ENCODE measurements around the gene POU6F2.

The POU6F2 gene

DNA sequence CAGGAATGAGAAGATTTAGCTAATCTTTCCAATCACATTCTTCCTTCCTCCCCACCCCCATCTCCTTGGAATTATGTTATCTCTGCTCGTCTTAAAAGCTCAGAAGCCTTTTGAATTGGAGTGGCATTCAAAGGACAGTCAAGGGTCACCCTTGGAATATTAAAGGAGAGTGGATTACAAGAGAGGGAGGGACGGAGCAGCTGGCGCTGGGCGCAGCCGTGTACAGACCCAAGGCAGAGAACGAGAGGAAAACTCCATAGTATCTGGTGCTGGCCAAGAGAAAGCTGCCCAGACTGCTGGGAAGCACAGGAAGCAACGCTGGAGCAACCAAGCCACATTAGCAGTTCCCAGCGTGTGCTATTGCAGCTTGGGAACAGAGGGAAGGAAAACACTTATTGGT, 95.7 kb downstream of the POU6F2 start:
- DNase-seq = no peak

DNA sequence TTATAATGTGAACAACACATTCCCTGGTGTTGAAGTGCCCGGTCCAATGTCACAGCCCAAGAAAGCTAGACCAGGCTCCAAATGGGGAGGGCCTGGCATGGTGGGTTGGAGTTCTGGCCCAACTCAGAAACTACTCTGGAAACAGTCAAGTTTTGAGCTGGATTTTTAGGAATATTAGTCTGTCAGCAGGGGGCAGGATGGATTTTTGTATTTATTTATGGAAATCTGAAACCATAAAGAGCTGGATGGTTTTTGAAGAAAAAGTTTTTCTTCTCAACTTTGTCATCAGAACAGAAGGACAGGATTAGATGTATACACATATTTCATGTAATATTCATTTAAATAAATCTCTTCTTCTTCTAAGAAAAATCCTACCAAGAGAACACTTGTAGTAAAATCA, 97.5 kb downstream of the POU6F2 start:
- no peak for DNase-seq

DNA sequence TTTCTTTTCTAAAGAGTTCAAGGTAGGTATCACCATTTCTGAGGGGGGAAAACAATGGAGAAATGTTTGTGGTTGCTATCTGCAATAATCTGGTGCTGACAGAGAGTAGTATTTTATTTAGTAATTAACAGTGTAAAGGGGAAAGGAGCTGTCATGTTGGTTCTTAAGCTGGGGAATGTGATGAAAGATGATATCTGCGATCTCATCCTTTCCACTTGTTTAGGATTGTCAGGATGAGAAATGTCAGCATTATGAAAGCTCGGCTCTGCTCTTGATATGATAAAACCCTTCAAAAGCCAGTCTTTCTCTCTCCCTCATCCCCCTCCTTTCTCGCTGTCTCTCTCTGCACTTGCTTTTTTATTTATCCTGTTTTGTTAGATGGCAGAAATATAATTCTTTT, 106.1 kb downstream of the POU6F2 start:
- DNase-seq = no peak

DNA sequence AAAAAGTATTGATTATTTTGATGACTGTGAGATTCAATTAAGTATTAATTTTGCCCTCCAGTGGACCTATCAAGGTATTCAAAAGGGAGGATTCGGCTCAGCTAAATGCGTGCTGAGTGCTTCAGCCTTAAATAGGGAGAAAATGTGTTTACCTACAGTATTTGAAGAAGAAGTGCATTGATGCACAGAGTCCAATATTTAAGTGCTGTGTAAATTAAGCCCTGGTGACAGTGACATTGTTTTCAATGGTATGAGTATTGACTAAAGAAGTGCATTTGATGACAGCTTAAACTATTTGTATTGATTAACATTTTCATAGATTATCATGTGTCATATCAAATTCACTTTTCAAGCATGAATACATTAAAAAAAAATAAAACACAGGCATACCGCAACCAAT, 106.6 kb downstream of the POU6F2 start:
- DNase-seq = no peak

DNA sequence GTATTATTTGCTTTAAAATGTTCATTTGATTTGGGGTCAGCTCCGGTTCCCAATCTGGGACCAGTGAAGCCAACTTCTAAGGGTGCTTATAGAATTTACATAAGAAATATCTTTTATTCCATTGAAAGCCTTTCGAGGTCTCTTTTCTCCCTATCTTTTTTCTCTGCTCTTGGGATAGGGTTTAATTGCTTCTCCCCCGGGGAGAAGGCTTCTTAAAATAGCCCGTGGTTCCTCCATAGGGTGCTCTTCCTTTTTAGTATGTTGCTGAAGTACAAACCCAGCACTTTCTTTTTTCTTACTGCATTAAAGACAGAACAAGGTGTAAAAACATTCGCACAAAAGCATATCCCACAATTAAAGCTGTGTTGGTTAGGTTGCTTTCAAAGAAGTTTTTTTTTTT, 107.5 kb downstream of the POU6F2 start:
- DNase-seq = no peak

DNA sequence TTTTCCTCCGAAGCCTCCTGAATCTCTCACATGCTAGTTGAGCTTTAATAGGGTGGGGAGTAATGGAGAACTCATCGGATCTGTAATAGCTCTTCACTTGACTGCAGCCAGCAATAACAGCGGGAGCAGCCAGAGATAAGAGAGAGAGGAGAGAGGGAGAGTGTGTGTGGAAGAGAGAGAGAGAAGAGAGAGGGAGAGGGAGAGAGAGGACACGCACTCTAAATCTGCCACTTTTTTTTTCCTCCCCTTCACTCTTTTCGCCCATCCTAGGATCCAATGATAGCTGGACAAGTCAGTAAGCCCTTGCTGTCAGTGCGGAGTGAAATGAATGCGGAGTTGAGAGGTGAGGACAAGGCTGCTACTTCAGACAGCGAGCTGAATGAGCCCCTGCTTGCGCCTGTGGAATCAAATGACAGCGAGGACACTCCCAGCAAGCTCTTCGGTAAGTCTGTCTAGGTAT, 107.9 kb downstream of the POU6F2 start:
- no peak for DNase-seq

DNA sequence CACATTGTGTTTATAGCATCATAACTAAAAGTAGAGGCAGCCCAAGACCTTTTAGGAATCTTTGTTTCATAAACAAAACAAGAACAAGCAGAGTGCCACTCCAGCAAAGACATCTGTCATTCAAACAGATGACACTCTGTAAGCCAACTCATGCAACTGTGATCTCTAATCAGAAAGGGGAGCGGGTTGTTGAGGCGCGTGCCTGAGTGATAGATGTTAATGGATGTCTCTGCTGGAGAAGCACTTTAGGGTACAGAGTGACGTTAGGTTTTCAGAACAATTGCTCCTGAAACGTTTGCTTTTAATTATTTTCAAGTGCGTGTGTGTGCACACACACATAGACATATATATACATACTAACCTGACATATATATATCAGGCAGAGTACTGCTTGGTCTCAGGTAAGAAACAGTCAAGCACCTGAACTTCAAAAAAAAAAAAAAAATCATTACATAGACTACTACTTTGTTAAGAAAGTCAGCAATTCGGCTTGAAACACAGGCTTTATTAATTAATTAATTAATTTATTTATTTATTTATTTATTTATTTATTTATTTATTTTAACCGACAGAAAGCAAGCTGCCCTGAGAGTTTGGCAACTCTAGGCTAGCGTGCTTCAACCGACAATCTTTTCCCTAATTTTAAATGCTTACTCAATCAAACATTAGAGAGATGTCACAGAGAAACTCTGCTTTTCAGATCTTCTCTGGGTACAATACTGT, 109.1 kb downstream of the POU6F2 start:
- DNase-seq = no peak

DNA sequence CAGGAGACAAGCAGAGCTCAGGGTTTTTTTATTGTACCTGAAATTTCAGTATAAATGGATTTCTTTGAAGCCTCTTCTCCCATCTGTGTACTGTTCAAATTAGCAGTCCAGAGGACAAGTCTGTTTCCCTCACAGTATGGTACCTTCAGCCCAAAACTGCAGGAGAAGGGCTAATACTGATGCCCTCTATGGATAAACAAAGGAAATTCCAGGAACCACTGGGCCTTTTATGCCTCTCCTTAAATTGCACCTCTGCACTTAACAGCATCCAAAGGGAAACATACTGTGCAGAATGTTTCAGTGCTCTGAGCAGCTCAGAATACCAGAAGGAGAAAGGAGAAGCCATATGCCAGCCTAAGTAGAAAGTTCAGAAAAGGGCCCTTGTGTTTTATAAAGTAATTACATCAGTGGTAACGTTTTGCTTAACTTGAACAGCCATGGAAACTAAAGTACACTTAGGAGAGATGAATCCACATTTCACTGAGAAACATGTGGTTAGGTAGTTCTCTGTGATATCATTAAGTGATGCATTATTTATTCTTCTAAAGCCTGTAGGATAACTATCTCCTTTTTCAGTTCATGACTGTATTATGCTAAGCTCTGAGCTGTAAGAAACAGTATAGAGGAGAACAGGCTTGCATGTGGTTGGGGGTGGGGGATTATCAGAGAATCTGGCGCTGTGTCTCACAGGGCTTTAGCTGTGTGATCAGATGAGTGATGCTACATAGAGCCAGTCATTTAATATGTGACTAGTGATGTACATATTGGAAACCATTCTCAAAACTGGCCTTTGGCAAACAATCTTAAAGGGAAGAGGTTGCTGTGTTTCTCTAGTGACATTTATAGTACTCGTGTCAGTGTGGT, 111.3 kb downstream of the POU6F2 start:
- DNase-seq = no peak

DNA sequence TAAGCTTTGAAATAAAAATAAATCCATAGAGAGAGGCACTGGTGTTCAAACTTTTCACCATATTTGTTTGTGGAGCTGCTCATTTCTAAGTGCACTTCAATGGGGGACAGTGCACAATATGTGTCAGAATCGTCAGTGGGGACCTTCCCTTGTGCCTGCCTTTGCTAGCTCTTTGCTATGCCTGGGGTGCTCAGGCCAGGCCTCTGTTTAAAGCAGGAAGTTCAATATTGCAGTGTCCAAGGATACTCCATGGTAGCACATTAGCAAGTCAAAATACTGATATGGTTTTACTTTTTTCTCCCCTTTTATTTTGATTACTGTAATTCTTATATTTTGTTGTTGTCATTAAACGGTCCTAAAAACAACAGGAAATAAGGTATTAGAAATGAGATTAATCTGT, 113.4 kb downstream of the POU6F2 start:
- DNase-seq = no peak

DNA sequence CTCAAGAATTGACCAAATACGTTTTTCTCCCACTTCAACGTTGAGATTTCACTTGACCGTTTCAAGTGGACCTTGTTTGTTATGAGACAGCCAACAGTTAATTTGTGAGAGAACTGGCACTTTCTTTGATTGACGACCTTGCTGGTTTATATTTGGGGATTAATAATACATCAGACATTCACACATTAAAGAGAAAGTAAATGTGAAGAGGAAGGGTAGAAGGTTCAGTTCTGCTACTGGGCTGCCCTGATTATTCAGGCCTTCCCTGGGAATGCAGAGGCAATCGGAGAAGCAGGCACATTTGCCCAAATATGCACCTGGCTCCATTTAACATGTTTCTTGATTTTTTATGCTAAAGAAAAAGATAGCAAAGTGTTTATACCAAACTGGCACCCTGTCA, 114.1 kb downstream of the POU6F2 start:
- DNase-seq = no peak

DNA sequence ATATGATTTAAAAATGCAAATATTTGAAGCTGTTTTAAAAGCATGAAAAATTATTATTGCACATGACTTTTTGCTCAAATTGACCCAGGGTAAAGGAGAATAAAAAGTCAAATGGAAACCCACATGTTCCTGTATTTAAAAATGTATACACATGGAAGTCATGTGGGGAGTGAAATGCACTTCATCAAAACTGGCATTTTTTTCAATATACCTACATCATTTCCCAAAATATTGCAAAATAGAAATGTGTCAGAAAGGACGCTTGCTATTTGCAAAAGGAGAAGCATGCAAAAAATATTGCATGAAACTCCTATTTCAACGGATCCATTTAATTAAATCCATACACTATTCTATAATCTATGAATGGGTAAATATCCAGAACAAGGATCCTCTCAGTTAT, 117.0 kb downstream of the POU6F2 start:
- no peak for DNase-seq

DNA sequence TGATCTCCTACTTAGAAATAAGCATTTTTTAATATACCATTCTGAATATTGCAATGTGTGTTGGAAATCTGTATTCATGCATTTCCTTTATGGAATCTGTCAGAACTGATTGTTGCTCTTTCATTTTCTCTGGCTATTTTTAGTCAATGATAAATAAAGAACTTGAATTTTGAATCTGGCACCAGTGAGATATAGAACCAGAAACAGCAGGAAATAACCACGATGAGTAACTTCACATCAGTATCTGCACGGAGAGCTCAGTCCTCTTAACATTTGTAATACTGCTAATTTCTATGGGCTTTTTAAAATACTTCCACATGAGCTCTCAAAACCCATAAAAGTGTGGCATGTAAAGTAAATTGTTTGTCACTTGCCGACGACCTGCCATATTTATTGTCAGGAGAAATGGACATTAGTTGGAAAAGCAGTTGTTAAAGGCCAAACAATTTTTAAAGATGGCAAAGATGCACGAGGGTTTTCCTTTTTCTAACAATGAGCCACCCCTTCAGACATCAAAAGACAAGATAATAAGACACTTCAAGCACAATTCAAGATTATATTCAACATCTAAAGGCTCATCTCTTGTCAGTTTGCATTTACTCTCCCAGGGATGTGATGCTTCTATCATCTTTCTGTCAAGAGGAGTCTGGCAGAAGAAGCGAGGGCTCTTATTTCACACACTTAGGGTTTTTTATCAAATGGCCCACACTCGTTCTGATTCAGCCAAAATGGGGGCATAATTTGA, 118.3 kb downstream of the POU6F2 start:
- DNase-seq = no peak

DNA sequence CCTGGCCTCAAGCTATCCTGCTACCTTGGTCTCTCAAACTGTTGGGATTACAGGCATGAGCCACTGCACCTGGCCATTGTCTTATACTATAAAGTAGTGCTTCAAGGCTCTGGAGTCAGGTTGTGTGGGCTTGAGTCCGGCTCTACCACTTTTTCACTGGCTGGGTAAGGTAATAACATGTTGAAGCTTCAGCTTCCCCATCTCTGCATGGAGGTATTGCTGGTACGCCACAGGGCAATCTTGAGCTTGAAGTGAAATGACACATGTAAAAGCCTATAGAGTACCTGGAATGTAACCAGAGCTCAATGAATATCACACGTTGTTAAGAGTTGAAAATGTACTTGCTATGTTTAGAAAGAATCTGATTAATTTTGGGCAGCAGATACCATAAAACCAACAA, 120.8 kb downstream of the POU6F2 start:
- DNase-seq = no peak

DNA sequence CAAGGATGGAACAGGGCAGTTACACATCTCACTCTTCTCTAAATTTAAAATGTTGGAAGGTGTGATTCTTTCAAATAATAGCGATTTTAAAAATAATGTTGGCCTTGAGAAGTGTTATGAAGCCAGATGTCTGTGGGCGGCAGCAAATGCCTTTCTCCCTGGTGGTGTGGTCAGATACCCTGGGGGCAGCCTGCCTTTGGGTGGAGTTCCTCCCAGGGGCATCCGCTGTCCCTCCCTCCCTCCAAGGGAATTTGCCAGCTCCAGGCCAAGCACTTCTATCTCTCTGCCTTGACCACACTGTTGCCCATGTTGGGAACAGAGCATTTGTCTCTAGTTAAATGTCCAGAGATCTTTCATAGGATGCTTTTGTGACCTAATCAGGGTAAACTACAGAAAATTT, 121.4 kb downstream of the POU6F2 start:
- DNase-seq = no peak

DNA sequence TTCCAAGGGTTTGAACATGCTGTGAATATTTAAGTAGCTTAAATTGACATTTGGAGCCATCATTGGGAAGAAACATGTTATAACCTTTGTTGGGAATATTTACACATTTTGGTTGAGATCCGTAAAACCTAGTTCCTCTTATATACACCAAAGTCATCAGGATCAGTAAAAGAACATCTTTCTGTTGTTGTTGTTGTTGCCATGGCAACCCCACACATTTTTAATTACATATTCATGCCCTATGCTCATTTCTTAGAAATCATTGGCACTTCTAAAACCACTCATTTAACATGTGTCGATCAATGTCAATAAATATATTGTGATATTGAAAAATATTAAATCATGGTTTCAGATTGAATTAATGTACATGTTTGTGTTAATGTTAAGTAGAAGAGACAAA, 122.6 kb downstream of the POU6F2 start:
- DNase-seq = no peak

DNA sequence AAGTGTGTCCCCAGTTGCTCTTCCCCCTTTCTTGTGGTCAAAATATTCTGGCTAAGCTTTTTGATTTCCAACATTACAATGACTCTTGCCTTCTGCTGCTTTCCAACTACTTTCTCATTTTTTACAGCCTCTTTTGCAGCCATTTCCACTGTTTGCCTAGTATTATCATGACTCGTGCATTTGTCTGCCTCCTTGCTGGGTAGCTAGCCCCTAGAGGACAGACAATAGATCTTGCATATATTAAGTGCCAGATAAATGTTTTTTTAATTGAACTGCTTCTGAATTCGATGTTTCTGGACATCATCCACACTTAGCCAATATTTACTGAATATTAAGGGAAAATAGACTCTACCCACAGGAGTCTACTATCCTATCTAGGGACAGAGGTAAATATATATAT, 124.5 kb downstream of the POU6F2 start:
- DNase-seq = no peak

DNA sequence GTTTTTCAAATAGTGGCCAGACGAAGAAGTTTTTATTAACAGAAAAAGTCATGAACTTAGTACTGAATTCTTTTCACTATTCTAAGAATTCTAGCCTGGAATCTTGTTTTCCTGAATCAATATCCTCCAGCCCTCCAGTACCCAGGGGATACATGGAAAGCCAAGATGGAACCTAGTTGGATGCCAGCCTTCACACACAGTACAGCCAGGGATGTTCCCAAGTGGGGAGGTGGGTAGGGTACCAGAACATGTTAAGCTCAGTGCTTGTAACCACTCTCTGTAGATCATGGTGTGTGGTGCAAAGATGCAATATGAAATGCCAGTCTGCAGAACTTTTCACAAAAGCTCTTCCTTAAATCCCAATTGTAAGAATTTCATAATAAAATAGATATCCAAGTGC, 128.0 kb downstream of the POU6F2 start:
- DNase-seq = no peak

DNA sequence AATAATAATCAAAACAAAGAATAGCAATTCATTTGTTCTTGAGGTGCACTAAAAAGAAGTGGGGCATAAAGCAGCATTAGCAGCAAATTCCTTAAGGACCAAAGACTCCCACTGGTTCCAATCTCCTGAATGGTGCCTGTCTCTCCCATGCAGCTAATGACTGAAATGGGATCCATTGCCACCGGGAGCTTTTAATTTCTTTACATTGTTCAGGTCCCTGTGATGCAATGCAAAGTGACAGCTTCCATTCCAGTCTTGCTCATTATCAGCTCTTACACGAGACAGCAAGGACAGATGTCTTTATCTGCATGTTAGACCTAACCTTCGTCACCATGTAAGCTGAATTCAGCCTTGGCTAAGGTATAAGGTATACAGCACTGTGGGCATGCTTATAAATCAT, 148.1 kb downstream of the POU6F2 start:
- DNase-seq = no peak

DNA sequence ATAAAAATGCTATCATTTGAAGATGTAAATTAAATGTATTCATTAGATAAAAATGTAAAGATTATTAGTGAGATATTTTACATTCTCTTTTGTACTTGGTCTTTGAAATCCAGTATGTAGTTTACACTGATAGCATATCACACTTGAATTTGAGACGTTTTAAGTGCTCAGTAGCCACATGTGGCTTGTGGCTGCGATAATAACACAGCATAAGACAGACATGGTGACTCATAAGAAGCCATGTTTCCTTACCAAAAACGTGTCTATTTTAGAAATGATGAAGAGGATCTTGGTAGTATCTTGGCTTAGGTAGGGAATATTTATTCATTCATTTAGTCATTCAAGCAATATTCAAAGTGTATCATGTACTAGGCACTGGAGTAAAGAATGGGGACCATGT, 149.3 kb downstream of the POU6F2 start:
- DNase-seq = no peak

DNA sequence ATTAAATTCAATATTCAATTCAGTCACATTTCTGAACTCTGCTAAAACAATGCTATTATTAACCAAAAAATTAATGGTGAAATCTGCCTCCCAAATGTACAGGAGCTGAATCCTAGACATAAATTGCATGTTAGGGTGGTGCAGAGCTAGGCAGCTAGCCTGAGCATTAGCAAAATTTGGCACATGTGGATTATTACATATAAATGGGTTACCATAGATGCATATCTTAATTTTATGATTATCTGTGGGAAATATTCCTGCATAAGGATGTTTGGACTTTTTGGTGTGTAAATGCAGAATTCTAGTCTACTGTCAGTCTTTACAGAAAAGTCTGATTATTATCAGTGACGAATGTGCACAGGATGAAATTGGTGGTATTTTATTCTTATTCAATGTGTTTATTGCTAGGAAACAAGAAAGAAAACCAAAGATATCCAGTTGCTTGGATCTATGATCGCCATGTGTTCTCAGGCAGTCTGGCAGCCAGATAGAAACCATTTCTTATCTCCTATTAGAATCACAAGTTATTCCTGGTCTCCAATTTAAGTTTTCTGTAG, 150.7 kb downstream of the POU6F2 start:
- no peak for DNase-seq

DNA sequence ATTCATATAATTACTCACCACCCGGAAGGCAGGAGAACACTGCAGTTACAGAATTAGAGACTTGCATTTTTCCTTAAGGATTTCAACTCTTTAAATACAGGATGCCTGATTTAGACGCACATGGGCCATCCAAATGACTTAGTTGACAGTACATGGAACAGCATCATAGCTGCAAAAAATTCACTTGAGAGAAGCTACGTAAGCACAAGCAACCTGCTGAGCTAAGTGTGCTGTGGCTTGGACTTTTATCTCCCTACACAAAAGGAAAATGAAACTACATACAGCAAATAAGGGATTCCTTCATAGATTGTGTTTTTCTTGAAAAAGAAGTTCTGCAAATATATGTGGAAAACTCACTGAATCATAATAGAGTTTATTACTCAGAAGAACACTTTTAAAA, 152.6 kb downstream of the POU6F2 start:
- DNase-seq = no peak

DNA sequence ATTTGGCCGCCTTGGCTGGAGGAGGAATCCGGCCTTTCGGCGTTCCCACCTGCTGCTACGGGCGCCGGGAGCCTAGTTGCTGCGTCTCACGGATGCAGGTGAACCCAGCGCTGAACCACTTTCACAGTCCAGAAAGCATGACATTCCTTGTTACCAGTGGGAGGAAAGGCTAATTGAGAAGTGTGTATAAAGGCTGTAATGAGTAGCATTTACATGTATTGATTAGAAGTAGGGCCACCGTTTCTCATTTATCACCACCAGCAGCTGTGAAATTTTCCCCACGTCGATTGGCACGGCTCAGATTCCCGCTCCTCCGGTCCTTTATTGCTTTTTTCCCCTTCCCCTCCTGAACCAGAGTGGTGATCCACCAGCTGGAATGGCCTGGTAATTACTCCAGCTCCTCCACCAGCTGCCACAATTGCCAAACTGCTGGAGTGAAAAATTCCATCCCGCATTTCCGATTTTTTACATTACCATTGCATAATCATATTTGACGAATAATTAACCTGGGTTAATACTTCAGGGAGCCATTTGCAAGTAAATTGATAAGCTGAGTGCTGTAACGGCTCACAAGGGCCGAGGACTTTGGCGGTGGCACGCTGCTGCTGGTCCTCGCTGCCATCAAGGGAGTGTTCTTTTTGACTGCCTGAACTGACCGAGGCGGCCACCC, 153.3 kb downstream of the POU6F2 start:
- DNase-seq = no peak

DNA sequence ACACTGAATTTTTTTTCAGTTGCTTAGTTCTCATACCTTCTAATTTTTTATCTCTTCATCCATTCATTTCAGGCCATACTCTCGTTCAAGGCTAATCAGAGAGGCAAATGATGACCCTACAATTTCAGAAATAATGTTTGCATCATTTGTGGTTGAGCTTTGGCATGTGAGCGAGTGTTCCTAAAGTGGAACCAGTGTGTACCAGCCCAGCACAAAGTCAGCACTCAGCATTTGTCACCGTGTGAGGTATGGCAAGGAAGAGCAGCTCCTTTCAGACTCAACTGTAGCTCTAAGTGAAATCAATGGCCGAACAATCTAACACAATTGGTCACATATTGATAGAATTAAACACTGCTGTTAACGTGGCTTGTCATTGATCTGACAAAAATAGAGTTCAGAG, 154.6 kb downstream of the POU6F2 start:
- DNase-seq = no peak

Measured in activated T-cell treated with anti-CD3 and anti-CD28 coated beads, Interleukin-2, amount 50 U/mL, for 48 hours (primary cell).